Epithelial cell of proximal tubule (primary cell): ENCODE results near the gene DDA1. TPM values are rescaled to one million over a fixed set of nuclear protein-coding genes. Genes with fewer than 3 reads are reported as not detected.

ENCODE experiments used
- DNase-seq: peaks from one replicate; pipeline ENCODE4 v3.0.0-alpha.2; 2011; ENCODE audit warnings: low read depth
- H3K4me3 ChIP-seq: 2 replicates; pipeline ENCODE4 v1.5.1; 2011; ENCODE audit warnings: low read depth, mild to moderate bottlenecking, low read length
- total RNA-seq: library from RNA; depleted of rRNA; stranded (reverse); fragments of >200 nt; gene quantifications from 2 replicates; pipeline ENCODE4 v1.2.3, GENCODE V29; 2015
- TF ChIP-seq, protein P1 (sequence below): conservative IDR thresholded peaks from 2 replicates; pipeline ENCODE4 v1.5.1; 2012; ENCODE audit warnings: low read depth, mild to moderate bottlenecking, low read length

Gene DDA1
- total RNA-seq, 1 donor from 2014 or later = 35.6 TPM

- DNase-seq = no peak
- H3K4me3 ChIP-seq = no peak overlapping the region
- TF ChIP-seq, protein P1, sequence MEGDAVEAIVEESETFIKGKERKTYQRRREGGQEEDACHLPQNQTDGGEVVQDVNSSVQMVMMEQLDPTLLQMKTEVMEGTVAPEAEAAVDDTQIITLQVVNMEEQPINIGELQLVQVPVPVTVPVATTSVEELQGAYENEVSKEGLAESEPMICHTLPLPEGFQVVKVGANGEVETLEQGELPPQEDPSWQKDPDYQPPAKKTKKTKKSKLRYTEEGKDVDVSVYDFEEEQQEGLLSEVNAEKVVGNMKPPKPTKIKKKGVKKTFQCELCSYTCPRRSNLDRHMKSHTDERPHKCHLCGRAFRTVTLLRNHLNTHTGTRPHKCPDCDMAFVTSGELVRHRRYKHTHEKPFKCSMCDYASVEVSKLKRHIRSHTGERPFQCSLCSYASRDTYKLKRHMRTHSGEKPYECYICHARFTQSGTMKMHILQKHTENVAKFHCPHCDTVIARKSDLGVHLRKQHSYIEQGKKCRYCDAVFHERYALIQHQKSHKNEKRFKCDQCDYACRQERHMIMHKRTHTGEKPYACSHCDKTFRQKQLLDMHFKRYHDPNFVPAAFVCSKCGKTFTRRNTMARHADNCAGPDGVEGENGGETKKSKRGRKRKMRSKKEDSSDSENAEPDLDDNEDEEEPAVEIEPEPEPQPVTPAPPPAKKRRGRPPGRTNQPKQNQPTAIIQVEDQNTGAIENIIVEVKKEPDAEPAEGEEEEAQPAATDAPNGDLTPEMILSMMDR = no peak
Observed at GRCh38 chr19:17314007-17314593, 4.7 kb downstream of the DDA1 start.

DNA sequence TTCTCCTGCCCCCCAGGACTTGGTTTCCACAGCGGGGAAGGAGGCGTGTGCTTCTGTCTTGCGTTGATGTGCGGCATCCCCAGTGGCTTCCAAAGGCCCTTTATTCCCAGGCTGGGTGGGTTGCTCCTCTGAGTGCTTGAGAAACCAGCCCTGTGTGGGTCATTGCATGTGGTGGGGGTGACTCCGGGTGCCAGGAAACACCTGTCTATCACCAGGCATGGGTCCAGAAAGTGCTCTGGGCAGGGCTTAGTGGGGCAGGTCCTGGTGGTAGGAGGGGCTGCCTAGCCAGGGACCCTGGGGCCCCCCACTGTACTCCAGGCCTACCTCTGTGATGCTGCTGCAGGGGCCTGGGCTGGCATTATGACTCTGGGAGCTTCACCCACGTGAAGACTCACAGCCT lies 9.6 kb downstream of the DDA1 start:
- TF ChIP-seq, protein P1 = no peak
- no peak overlapping the region for H3K4me3 ChIP-seq
- no peak for DNase-seq

- no peak overlapping the region for H3K4me3 ChIP-seq
- DNase-seq = no peak
- TF ChIP-seq, protein P1 = no peak
Observed at GRCh38 chr19:17319473-17320238, 10.3 kb downstream of the DDA1 start.

- TF ChIP-seq, protein P1 = no peak
- no peak for DNase-seq
- no peak overlapping the region for H3K4me3 ChIP-seq
Observed at GRCh38 chr19:17320435-17320834, 11.1 kb downstream of the DDA1 start.

DNA sequence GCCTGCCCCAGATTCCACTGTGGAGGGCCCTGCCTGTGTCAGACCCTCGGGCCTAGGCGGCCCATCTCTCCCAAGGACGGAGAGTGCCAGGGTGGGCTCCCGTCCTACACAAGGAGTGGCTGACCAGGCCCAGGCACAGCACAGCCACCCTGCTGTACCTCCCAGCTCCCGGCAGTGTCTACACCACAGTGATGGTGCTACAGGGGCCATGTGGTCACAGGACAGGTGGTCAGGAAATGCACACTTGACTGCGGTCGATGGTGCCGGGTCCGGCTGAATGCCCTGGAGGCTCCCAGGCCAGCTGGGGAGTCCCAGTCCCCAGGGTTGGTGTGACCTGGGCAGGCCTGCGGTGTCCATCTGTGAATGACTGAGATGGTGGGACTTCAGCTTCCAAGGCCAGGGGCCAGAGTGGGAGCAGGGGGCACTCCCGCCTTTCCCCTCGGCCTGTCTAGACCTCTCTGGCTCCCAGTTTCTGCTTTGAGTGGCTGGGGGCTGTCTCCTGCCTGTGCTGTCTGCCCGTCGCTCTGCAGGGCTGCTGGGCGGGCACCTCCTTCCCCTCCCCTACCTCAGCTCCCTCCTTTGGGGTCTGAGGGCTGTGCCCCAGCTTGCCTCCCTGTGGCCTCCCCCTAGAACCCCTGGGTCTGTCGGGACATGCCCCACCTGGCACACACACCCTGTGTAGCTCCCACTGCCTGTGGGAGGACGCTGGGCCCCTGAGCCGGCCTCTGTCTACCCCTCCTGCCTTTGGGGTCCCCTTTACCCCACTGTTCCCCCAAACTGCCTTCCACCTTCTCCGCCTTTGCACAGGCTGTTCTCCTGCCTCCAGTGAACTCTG lies 12.5 kb downstream of the DDA1 start:
- TF ChIP-seq, protein P1 = no peak
- no peak for DNase-seq
- H3K4me3 ChIP-seq = no peak overlapping the region

DNA sequence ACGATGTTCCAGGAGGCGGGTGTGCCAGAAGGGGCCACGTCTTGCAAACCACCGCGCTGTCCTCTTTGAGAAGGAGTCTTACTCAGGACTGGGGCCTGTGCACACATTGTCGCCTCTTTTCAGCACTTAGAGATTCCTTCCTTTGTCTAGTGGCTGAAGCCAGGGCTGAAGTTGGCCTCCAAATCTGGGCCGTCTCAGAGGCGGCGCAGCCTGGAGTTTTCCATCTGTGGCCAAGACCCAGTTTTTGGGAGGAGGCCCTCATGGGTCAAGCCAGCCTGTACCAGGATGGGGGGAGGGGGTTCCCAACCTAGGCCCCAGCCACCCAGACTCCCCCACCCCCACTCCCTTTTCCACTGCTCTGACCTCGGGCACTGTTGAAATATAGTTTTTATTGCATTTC lies 13.5 kb downstream of the DDA1 start:
- TF ChIP-seq, protein P1 = no peak
- DNase-seq = no peak
- no peak overlapping the region for H3K4me3 ChIP-seq
